Activated gamma-delta T cell treated with Interleukin-2 at 50 U/mL for 16 hours (primary cell): ENCODE measurements around the gene RNF223.
"Not testable (repeated sequence)": the region's sequence is repeated elsewhere in the genome, so short reads cannot be mapped to it uniquely, and the experiment has no call there.

Experiments
- DNase-seq: peaks from one replicate; pipeline ENCODE4 v3.0.0-alpha.2; 2020

Gene RNF223

DNA sequence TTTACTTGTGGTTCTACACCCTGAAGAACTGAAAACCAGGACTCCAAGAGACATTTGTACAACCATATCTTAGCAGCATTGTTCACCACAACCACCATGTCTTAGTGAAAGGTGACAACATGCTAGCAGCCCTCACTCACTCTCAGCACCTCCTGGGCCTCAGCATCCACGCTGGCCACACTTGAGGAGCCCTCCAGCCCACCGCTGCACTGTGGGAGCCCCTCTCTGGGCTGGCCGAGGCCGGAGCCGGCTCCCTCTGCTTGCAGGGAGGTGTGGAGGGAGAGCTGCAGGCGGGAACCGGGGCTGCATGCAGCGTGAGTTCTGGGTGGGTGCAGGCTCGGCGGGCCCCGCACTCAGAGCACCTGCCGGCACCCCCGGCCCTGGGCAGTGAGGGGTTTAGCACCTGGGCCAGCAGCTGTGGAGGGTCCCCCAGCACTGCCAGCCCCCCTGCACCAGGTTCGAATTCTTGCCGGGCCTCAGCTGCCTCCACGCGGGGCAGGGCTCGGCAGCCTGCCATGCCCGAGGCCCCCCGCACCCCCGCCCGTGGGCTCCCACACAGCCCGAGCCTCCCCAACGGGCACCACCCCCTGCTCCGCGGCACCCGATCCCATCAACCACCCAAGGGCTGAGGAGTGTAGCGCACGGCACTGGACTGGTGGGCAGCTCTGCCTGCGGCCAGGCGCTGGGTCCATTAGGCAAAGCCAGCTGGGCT is 32.6 kb upstream of the RNF223 start:
- no peak for DNase-seq

DNA sequence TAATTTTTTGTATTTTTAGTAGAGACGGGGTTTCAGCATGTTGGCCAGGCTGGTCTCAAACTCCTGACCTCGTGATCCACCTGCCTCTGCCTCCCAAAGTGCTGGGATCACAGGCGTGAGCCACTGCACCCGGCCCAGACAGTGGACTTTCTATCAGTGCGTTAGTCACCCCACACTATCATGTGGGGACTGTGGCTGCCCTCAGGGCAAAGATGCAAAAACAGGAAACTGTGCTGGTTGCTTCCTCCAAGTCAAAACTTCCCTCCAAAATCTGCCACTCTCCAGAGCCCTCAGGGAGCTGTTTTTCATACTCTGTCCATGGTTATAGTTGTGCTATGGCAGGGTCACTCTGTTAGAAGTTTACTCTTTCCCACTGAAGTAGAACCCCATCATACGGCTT is 30.0 kb upstream of the RNF223 start:
- not testable (repeated sequence) for DNase-seq

DNA sequence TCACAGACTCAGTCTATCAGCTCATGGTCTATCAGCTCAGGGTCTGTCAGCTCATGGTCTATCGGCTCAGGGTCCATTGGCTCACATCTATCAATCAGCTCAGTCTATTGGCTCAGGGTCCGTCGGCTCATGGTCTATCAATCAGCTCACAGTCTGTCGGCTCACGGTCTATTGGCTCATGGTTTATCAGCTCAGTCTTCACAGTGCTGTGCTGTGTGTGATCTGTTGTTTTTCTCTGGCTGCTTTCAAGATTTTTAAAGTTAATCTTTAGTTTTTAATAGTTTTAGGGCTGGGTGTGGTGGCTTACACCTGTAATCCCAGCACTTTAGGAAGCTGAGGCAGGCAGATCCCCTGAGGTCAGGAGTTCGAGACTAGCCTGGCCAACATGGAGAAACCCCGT is 27.4 kb upstream of the RNF223 start:
- no peak for DNase-seq

DNA sequence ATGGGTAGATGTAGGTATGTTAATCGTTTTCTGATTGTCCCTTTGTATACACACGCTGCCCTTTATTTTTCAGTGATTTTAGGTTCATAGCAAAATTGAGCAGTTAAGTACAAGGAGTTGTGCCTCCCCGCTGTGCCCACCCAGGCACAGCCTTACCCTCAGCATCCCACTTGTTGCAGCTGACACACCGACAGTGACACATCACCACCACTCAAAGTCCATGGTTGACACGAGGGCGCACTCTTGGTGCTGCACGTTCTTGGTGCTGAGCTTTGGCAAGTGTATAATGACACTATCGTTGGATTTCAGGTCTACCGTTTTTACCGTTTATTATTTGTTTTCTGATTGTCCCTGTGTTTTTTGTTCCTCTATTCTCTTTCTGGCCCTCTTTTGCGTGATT is 26.2 kb upstream of the RNF223 start:
- DNase-seq = no peak

DNA sequence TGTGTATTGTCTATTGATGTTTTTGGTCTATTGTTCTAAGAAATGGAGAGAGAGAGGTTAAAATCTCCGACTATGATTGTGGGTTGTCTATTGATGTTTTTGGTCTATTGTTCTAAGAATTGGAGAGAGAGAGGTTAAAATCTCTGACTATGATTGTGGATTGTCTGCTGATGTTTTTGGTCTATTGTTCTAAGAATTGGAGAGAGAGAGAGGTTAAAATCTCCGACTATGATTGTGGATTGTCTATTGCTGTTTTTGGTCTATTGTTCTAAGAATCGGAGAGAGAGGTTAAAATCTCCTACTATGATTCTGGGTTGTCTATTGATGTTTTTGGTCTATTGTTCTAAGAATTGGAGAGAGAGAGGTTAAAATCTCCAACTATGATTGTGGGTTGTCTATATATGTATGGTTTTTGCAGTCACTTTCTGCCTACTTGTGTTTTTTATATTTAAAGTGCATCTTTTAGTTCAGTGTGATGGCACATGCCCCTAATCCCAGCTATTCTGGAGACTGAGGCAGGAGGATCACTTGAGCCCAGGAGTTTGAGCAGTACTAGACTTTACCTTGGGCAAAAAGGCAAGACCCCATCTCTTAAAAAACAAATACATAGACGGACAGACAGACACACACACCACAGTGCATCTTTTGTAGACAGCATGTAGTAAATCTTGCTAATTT is 25.5 kb upstream of the RNF223 start:
- DNase-seq = no peak

DNA sequence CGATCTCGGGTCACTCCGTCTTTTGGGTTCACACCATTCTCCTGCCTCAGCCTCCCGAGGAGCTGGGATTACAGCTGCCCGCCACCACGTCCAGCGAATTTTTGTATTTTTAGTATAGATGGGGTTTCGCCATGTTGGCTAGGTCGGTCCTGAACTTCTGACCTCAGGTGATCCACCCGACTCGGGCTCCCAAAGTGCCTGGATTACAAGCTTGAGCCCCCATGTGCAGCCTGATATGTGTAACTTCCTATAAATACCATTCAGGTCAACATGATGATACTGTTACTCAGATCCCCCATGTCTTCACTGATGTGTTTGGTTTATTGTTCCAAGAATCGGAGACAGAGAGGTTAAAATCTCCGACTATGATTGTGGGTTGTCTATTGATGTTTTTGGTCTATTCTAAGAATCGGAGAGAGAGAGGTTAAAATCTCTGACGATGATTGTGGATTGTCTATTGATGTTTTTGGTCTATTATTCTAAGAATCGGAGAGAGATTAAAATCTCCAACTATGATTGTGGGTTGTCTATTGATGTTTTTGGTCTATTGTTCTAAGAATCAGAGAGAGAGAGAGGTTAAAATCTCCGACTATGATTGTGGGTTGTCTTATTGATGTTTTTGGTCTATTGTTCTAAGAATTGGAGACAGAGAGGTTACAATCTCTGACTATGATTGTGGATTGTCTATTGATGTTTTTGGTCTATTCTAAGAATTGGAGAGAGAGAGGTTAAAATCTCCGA is 24.7 kb upstream of the RNF223 start:
- DNase-seq = no peak

DNA sequence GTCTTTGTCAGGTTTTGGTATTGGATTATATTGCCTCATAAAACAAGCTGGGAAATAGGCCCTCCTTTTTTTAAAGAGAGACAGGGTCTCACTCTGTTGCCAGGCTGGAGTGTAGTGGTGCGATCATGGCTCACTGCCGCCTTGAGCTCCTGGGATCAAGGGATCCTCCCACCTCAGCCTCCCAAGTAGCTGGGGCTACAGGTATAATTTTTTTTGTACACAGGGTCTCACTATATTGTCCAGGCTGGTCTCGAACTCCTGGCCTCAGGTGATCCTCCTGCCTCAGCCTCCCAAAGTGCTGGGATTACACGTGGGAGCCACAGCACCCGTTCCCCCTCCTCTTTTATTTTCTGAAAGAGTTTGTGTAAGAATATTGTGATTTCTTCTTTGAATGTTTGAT is 22.0 kb upstream of the RNF223 start:
- DNase-seq = not testable (repeated sequence)

DNA sequence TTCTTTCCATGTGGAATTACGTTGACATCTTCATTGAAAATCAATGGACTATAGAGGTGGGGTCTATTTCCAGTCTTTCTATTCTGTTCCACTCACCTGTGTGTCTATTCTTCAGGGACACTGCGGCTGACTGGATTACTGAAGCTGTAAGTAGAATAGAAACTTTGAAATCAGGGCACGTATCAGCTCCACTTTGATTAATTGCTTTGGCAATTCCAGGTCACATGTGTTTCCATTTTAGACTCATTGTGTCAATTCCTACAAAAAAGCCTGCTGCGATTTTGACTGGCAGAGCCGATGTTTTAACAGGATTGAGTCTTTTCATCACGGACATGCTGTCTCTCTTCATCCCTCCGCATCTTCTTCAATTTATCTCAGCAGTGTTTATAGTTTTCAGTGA is 20.9 kb upstream of the RNF223 start:
- no peak for DNase-seq

DNA sequence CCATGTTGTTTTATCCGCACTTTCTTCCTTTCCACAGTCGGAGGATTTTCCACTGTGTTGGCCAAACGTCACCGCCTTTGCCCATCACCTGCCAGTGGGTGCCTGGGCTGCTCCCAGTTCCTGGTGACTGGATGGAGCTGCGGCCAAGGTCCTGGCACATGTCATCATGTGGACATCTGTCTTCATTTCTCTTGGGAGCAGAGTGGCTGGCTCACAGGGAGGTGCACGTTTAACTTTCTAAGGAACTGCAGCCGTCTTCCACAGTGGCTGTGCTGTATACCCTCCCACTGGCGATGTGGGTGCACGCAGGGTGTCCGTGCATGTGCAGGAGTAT is 19.5 kb upstream of the RNF223 start:
- no peak for DNase-seq

DNA sequence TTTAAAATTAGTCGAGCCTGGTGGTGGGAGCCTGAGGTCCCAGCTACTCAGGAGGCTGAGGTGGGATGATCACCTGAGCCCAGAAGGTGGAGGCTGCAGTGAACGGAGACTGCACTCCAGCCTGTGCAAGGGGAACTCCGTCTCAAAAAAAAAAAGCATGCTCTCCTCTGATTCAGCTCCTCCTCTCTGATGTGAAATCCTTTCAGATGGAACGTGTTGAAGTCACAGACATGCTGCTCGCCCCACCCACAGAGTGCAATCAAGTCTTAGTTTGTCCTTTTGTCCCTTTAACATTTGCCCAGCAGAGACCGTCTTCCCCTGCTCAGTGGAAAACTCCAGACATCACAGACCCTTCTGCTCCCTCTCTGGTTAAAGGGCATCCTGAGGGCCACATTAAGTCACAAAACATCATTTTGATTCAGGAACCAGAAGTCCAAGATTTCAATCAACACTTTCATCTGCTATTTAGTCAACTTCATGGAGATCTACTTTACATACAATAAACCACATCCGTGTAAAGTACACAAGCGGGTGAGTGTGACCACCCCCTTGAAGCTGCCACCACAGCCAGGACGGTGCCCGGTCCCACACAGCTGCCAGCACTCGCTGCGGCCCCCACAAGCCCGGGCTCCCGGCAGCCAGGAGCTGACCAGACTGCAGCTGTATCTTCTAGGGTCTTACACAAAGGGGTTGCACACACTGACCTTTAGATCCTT is 18.9 kb upstream of the RNF223 start:
- no peak for DNase-seq

DNA sequence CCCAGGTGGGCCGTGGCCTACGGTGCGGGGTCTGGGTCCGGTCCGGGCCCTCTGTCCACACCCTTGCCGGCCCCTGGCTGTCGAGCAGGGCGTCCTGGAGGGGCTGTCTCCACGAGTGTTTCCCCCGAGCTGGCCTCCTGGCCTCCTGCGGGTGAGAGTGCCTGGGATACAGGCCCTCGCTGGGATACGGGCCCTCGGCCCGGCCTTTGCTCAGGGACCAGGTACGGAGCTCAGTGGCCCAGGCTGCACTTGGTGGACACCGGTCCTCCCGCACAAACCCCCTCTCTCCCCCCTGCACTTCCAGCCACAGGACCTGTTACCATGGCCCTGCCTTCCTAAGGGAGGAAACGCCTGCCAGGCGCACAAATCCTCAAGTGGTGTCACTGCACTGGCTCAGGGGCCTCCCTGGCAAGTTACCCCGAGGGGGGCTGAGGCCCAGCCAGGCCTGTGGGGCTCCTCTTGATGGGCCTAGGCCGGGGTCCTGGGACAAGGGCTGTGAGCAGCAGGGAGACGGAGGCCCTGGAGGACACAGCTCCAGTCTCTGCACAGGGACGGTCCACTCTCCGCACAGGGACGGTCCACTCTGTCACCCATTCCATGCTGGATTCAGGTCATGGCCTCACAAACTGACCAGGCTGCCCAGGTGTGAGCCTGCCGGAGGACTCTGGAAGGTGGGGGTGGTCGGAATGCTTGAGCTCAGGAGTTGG is 18.2 kb upstream of the RNF223 start:
- no peak for DNase-seq

DNA sequence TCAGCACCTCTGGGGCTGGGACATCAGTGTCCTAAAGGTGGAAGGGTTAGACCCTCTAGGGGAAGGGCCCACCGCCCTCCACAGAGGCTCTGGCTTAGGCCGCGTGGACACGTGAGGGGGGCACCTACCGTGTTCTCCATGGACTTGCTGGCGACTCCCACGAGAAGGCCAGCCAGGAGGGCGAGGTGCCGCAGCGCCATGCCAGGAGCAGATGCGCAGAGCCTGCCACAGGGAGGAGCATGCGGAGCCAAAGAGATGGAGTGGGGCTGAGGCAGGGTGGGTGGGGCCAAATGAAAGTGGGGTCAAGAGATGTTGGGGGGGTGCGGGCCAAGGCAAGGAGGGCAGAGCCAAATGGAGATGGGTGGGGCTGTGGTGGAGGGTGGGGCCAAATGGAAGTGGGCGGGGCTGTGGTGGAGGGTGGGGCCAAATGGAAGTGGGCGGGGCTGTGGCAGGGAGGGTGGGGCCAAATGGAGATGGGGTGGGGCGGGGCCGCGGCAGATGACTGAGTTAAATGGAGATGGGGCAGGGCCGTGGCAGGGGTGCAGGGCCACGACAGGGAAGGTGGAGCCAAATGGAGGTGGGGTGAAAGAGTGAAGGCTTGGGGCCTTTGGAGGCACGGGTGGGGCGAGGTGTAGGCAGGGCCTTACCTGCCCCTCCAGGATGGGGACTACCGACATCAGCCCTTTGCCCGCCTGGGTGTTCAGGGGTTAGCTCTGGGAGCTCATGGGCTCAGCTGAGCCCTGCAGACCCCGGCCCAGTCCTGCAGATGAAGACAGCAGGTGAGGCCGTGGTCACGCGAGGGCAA is 17.4 kb upstream of the RNF223 start:
- no peak for DNase-seq

DNA sequence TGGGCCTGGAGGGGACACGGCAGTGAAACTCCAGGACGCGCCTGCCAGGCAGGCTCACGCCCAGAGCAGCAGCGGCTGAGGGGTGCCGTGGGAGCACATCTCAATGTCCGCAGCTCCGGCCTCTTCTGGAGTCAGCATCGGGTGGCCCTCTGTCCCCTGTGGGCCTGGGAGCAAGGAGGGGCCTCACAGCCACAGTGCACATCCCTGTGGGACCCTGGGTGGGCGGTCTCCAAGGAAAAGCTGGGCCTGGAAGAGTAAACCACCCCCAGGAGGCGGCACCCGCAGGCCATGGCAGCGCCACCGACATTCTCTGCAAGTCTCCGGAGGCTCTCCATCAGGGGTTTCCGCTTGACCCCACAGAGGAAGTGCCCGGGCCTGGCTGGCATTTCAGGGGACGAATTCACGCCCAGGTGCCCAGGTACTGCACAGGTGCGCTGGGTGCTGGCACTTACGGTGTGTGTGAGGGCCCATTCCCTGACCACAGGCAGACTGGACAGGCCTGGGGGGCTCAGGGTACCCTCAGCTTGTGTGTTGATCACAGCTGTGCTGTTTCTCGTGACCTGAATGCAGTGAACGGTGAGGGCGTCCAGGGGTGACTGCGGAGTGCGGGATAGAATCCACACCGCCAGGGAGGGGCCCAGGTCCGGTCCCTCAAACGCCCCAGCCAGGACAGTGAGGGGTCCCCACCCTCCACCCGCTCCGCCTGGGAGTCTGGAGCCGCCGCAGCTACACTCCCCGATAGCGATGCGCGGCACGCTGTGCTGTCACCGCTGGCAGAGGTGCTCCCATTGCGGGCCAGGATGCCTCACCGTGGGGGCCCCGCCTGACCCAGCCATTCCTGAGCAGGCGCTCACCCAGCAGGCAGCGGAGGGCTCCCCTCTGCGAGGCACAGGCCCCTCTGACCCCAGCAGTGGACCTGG is 16.6 kb upstream of the RNF223 start:
- no peak for DNase-seq

DNA sequence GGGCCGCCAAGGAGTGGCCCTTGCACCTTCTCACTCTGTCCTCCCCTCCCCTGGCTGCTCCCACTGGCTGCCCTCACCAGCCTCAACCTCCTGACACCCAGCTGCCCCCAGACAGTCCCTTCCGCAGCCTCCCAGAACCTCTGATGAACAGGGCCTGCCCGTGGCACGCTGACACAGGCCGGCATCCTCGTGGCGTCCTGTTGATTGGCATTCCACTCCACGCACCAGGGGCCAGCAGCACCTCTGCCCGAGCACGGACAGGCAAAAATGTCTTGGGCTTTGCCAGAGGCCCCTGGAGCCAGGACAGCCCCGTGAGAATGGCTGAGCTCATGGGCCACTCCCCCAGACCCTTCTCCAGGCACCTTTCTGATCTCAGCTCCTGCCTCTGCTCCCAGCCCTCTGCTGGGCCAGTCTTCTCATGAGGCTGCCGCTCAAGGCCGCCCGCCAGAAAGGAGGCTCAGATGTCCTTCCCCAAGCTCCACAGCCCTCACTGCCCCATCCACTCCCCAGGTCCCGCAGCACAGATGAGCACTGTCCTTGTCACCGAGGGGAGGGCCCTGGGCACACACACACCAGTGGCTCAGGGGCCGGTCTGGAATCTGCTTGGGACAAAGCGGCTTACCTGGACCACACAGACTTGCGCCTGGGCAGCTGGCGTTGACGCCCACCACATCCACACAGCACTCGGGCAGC is 15.8 kb upstream of the RNF223 start:
- DNase-seq = no peak

DNA sequence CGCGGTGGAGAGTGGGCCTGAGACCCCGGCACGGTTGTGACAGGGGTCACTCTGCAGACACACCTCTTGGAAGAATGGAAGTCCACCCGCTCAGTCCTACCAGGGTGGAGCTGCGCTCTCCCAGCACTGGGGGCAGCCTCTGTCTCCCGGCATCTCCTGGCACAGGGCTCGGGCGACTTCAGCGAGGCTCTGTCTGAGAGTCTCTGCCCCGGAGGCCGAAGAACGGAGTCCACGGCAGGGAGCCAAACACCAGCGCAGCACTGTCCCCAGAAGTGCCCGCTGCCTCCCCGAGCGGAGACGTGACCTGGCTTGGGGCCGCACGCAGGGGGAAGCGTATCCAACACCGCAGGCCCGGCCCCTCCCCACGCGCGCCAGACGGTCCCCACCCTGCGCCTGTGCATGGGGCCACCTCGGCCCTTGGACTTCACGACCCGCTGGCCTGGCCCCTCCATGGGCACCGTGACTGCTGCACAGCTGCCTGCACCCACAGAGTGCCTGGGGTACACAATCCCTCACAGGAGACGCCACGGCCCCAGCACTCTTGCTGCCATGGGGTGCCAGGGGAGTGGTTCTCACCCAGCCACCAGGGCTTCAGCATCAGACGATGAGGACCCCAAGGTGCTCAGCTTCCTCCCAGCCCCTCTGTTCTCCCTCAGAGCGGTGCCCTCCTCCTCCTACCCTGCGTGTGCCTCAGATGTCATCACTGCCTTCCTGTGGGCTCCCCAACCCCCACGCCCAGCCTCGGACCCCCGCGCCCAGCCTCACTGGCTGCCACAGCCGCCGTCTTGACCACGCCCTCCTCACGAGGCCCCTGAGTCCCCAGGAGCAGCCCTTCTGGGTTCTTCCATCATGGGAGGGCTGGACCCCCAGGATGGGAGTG is 14.9 kb upstream of the RNF223 start:
- DNase-seq = no peak

DNA sequence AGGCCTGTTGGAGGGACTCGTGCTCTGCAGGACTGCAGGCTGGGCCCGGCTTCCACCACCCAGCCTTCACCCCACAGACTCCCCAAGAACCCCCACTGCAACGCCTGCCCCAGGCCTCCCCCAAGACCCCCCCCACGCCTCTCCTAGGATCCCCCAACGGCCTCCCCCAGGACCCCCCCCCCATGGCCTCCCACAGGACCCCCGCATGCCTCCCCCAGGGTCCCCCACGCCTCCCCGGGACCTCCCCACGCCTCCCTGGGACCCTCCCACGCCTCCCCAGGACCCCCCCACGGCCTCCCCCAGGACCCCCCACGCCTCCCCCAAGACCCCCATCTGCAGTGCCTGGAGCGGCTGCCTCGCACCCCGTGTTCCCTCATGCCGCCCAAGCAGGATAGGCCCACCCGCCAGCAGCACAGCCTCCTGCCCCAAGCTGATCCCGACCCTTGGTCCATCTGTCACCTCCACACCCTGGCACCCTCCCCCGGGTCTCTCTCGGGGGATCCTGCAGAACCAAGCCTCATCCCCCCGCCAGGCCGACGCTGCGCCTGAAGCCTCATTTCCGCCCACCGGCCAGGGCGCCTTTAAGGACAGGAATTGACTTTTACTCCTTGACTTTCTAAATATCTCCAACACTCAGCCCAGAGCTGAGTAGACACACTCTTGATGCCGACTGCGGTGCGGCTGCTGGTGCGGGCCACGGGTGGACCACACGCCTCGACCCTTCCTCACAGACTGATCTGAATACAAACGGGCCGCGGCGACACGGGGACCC is 14.1 kb upstream of the RNF223 start:
- DNase-seq = no peak

DNA sequence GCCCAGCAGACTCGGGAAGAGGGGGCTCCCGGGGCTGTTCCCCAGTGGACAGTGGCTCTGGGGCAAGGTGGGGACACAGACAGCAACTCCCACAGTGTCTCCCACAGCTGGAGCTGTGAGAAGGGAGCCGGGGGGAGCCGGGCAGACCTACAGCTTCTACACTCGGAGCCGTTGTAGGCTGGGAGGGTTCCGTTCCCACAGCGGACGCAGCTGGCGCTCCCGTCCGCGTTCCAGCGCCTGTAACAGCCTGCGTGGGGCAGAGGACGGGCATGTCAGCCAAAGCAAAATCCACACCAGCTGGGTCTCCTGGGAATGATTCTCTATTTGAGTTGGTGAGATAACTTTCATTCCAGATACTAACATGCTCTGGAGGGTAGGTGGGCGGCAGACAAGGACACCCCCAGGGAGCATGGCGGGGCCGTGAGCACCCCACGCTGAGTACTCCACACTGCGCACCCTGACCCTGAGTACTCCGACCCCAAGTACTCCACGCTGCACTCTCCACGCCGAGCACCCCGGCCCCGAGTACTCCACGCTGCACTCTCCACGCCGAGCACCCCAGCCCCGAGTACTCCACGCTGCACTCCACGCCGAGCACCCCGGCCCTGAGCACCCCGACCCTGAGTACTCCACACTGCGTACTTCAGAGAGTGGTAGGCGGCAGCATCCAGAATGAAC is 13.4 kb upstream of the RNF223 start:
- DNase-seq = no peak

DNA sequence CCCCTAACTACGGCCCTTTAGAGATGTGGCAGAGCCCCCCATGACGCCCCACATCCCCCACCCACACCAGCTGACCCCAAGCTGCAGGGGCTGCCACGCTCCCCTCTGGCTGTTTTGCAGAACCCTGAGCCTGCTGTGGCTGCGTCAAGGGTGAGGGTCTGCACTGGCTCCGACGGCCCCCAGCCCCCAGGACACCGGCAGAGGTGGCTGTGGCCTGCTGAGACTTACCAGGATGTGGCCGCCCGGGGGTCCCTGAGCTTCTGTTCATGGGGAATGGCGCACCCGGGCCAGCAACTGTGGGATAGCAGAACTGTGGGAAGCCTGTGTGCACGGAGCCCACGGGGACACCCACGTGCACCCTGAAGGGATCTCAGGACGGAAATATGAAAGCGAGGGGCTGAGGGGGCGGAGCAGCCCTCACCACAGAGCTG is 12.8 kb upstream of the RNF223 start:
- no peak for DNase-seq
